ENCODE results near the gene ARNT2.

Gene ARNT2

GRCh38 chr15:80411788-80412288, 7.7 kb downstream of the ARNT2 start:
- DNase-seq, result no peak

- no peak for DNase-seq
These were observed 10.6 kb downstream of the ARNT2 start for GRCh38 chr15:80414546-80415357.

- no peak for DNase-seq
These were observed 11.1 kb downstream of the ARNT2 start for GRCh38 chr15:80415358-80415670.

- no peak for DNase-seq
These were observed 12.5 kb downstream of the ARNT2 start for GRCh38 chr15:80416702-80417101.

DNA sequence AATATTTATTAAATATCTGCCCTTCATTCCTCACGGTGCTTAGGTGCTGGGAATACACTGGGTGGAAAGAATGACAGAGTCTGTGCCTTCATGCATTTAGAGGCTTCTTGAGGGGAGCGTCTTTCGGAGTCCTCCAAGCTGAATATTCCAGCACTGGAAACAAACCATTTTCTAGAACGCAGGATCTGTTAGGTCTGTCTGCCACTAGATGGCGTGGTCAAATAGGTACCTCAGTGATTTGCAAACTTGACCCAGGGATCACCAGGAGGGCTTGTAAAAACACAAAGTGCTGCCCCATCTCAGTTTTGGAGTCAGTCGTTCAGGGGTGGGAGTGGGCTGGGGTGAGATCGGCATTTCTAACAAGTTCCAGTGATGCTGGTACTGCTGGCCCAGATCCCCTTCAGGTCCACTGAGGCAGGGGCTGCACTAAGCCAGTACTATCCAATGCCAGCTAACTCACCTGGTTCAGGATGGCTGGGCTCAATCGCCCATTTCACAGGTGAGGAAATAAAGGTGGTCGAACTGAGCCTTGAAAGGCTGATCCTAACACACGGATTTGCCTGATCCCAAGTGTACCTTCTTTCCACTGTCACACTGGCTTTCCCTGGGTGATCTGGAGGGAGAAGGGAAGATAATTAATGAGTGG, 14.8 kb downstream of the ARNT2 start:
- no peak for DNase-seq

- DNase-seq, result no peak
These were observed 15.4 kb downstream of the ARNT2 start for GRCh38 chr15:80419546-80419945.

- no peak for DNase-seq
These were observed 16.5 kb downstream of the ARNT2 start for GRCh38 chr15:80420658-80421057.

DNA sequence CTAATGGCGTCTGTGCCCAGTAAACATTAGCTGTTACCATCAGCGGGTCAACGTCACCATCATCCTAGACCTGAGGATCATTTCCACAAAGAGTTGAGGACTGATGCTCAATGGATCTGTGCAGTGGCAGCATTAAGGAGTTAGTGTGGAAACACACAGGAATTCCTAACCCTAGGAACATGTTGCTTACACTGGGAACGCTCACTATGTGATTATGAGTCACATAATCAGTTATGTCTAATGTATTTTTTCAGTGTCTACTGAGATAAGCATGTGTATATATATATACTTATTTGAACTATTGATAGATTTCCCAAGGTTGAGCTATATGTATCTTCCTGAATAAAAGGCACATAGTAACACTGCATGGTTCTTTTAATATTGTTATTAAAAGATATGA, 19.0 kb downstream of the ARNT2 start:
- no peak for DNase-seq

DNA sequence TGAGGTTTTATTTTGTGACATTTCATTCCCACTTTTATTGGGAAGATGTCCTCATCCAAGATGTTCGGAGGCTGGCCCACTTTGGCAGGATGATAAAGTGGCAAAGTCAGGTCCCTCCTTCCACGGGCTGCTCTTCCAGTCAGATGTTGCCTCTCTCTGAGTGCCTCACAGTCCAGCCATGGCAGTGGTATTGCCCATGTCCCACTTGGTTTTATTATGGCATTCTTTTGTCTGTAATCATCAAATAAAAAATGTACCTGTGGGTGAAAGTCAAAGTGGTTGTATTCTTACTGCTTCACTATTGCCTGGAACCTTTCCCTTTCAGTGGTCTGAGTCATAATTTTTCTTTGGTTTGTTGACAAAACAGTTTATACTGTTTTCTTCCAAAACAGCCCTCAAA, 20.2 kb downstream of the ARNT2 start:
- no peak for DNase-seq

GRCh38 chr15:80426316-80426715, 22.1 kb downstream of the ARNT2 start:
- no peak for DNase-seq

DNA sequence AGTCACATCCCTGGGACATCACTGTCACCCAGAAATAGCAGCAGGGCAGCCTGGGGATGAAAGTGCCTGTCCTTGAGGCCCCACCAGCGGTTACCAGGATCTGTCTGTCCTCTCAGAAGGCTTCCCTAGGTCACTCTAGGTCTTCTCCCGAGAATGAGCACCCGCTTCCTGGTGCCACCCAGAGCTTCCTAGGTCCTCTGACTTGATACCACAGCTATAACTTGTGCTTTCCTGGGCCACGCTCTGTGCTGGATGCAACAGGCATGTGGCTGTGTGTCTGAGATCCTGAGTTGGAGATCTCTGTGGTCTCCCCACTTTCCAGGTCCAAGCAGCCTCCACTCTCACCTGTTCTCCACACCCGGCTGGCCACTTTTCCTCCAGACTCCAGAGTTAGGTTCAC, 25.8 kb downstream of the ARNT2 start:
- no peak for DNase-seq

GRCh38 chr15:80431635-80432344, 27.6 kb downstream of the ARNT2 start:
- DNase-seq, result no peak

DNA sequence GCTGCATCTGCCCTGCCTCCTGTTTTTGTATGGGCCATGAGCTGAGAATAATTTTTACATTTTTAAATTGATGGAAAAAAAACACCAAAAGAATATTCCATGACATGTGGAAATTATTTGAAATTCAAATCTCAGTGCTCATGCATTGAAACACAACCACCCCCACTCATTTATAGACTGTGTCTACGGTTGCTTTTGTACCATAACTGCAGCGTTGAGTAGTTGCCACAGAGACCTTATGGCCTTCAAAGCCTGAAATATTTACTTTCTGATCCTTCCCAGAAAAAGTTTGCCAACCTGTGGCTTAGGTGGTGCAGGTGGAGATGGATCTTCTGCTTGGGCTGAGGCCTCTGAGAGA, 28.1 kb downstream of the ARNT2 start:
- no peak for DNase-seq

GRCh38 chr15:80433836-80434235, 29.7 kb downstream of the ARNT2 start:
- no peak for DNase-seq

- DNase-seq, result no peak
These were observed 30.9 kb downstream of the ARNT2 start for GRCh38 chr15:80434926-80435720.

- no peak for DNase-seq
These were observed 32.5 kb downstream of the ARNT2 start for GRCh38 chr15:80436511-80437307.

- no peak for DNase-seq
These were observed 33.2 kb downstream of the ARNT2 start for GRCh38 chr15:80437334-80437891.

GRCh38 chr15:80439140-80439539, 35.0 kb downstream of the ARNT2 start:
- no peak for DNase-seq

- DNase-seq, result no peak
These were observed 35.8 kb downstream of the ARNT2 start for GRCh38 chr15:80440024-80440423.

DNA sequence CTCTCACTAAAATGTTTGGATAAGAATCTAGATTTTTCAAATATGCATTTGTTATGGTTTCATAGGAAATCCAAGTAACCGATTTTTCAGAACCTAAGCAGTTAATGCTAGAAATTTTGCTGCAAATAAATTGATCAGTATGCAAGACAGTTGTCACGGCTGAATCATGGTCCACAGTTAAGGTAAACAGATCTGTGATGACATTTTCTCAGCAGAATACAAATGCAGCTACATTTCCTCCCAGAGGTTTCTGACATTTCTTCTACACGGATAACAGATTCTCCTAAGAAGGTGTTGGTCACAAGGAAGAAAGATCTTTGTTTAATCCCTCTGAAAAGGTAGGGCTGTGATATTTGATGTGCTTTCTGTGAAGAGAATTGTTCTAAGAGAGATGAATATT, 36.9 kb downstream of the ARNT2 start:
- DNase-seq, result no peak

- no peak for DNase-seq
These were observed 37.5 kb downstream of the ARNT2 start for GRCh38 chr15:80441714-80442113.

Measured in activated CD4-positive, alpha-beta T cell treated with anti-CD3 and anti-CD28 coated beads, Interleukin-2, amount 50 U/mL, for 1 hour (primary cell).